IPS-NIHi11 (cell line): ENCODE measurements around the gene TLK2.
"Not testable (repeated sequence)": the region's sequence is repeated elsewhere in the genome, so short reads cannot be mapped to it uniquely, and the experiment has no call there.

Experiments used
- DNase-seq: peaks from one replicate; pipeline ENCODE4 v3.0.0; 2012; ENCODE audit warnings: mixed read lengths, low spot score

TLK2 gene

GRCh38 chr17:62601471-62601870, 122.8 kb downstream of the TLK2 start:
- DNase-seq, result no peak

GRCh38 chr17:62603783-62604182, 125.2 kb downstream of the TLK2 start:
- DNase-seq, result not testable (repeated sequence)

GRCh38 chr17:62605588-62605987, 127.0 kb downstream of the TLK2 start:
- no peak for DNase-seq

- DNase-seq, result no peak
Observed at GRCh38 chr17:62611292-62611691, 132.7 kb downstream of the TLK2 start.

GRCh38 chr17:62611728-62612127, 133.1 kb downstream of the TLK2 start:
- no peak for DNase-seq

- DNase-seq, result not testable (repeated sequence)
Observed at GRCh38 chr17:62612289-62612688, 133.7 kb downstream of the TLK2 start.

GRCh38 chr17:62613095-62613494, 134.5 kb downstream of the TLK2 start:
- DNase-seq, result not testable (repeated sequence)

GRCh38 chr17:62614142-62614541, 135.5 kb downstream of the TLK2 start:
- no peak for DNase-seq

- DNase-seq, result no peak
Observed at GRCh38 chr17:62615503-62615902, 136.9 kb downstream of the TLK2 start.

- DNase-seq, result peak; percentile 75
Observed at GRCh38 chr17:62616993-62617893, 138.6 kb downstream of the TLK2 start.

GRCh38 chr17:62617894-62618472, 139.4 kb downstream of the TLK2 start:
- DNase-seq, result no peak

- DNase-seq, result no peak
Observed at GRCh38 chr17:62618647-62619416, 140.2 kb downstream of the TLK2 start.

GRCh38 chr17:62619417-62620155, 141.0 kb downstream of the TLK2 start:
- no peak for DNase-seq

- no peak for DNase-seq
Observed at GRCh38 chr17:62621223-62621622, 142.6 kb downstream of the TLK2 start.

GRCh38 chr17:62625184-62625869, 146.7 kb downstream of the TLK2 start:
- no peak for DNase-seq

- no peak for DNase-seq
Observed at GRCh38 chr17:62625870-62626200, 147.2 kb downstream of the TLK2 start.

GRCh38 chr17:62626719-62627218, 148.1 kb downstream of the TLK2 start:
- DNase-seq, result peak; percentile 89

- DNase-seq, result peak; percentile 84
Observed at GRCh38 chr17:62627219-62627903, 148.7 kb downstream of the TLK2 start, which contains the start of gene MRC2. Gene MRC2 (plus strand): TSS chr17:62627670. CDS start chr17:62627803, 133 bp downstream.

- DNase-seq, result peak; percentile 29
Observed at GRCh38 chr17:62627904-62628633, 149.4 kb downstream of the TLK2 start.
